HuH-7 (cell line): ENCODE data around the gene LIPI.
"Not testable (repeated sequence)": the region's sequence is repeated elsewhere in the genome, so short reads cannot be mapped to it uniquely, and the experiment has no call there.

Experiments
- DNase-seq: peaks from one replicate; pipeline ENCODE4 v3.0.0; 2011; ENCODE audit warnings: low spot score

The LIPI gene

GRCh38 chr21:14116080-14116481 lies 94.7 kb downstream of the LIPI start:
- DNase-seq, result no peak

- DNase-seq, result no peak
These were observed 95.1 kb downstream of the LIPI start for GRCh38 chr21:14115646-14116045.

- no peak for DNase-seq
These were observed 96.5 kb downstream of the LIPI start for GRCh38 chr21:14114251-14114650.

GRCh38 chr21:14104564-14104963 lies 106.2 kb downstream of the LIPI start:
- not testable (repeated sequence) for DNase-seq

GRCh38 chr21:14099570-14099969 lies 111.2 kb downstream of the LIPI start:
- no peak for DNase-seq

GRCh38 chr21:14097881-14098499 lies 112.8 kb downstream of the LIPI start:
- DNase-seq, result no peak

GRCh38 chr21:14096577-14096976 lies 114.2 kb downstream of the LIPI start:
- DNase-seq, result no peak

GRCh38 chr21:14096172-14096571 lies 114.6 kb downstream of the LIPI start:
- no peak for DNase-seq

GRCh38 chr21:14095056-14095455 lies 115.7 kb downstream of the LIPI start:
- DNase-seq, result no peak

- DNase-seq, result no peak
These were observed 117.8 kb downstream of the LIPI start for GRCh38 chr21:14092834-14093560.

- not testable (repeated sequence) for DNase-seq
These were observed 120.6 kb downstream of the LIPI start for GRCh38 chr21:14090184-14090583.

GRCh38 chr21:14088391-14088790 lies 122.4 kb downstream of the LIPI start:
- no peak for DNase-seq

- DNase-seq, result no peak
These were observed 124.2 kb downstream of the LIPI start for GRCh38 chr21:14086553-14086952.

GRCh38 chr21:14084701-14085100 lies 126.1 kb downstream of the LIPI start:
- no peak for DNase-seq

- DNase-seq, result no peak
These were observed 126.7 kb downstream of the LIPI start for GRCh38 chr21:14084068-14084501.

- DNase-seq, result no peak
These were observed 130.0 kb downstream of the LIPI start for GRCh38 chr21:14080764-14081096.

- DNase-seq, result no peak
These were observed 130.6 kb downstream of the LIPI start for GRCh38 chr21:14080040-14080763.

- no peak for DNase-seq
These were observed 131.9 kb downstream of the LIPI start for GRCh38 chr21:14078746-14079375.

- no peak for DNase-seq
These were observed 134.5 kb downstream of the LIPI start for GRCh38 chr21:14076143-14076806.

GRCh38 chr21:14075346-14076142 lies 135.2 kb downstream of the LIPI start:
- no peak for DNase-seq

- DNase-seq, result no peak
These were observed 136.6 kb downstream of the LIPI start for GRCh38 chr21:14074177-14074576.
